HepG2 (cell line): ENCODE data around the gene TMCO4. TPM values are rescaled to one million over a fixed set of nuclear protein-coding genes. Genes with fewer than 3 reads are reported as not detected.

ENCODE experiments used
- ATAC-seq: fragments of 200-7000 bp; cut with Tn5 transposase; 3 replicates; pipeline ENCODE4 v1.9.1; 2020; ENCODE audit warnings: mild to moderate bottlenecking, moderate library complexity
- BruUV-seq: library from RNA; stranded (reverse); fragments of 400-500 nt; replicated peaks from 2 replicates; lab custom pipeline; 2021; lab: Mats Ljungman, UMichigan
- CTCF ChIA-PET: fragments of 300-600 bp; formaldehyde crosslinking; extraction: SDS; loops from one replicate; lab custom pipeline; 2021; ENCODE audit warnings: low total read pairs, inconsistent platforms, low intra/inter-chr PET ratio; lab: Yijun Ruan, JAX
- POLR2A ChIA-PET: fragments of 350-600 bp; sonication (Branson Sonifier 250); formaldehyde crosslinking; loops from one replicate; lab custom pipeline; 2020; ENCODE audit warnings: antibody characterized with exemption, inconsistent platforms; lab: Yijun Ruan, JAX
- DNase-seq: peaks from one replicate; pipeline ENCODE4 v3.0.0-alpha.2; 2015; ENCODE audit warnings: low spot score
- FAIRE-seq: peaks from 3 replicates; lab custom pipeline; 2011; peaks lifted over from hg19 to GRCh38; lab: Jason Lieb, UNC
- H2AFZ ChIP-seq: one replicate; pipeline ENCODE4 v1.6.1; 2011; ENCODE audit warnings: low read length, inconsistent platforms
- H3K27ac ChIP-seq: fragments of 300-600 bp; 3 replicates; pipeline ENCODE4 v1.8.0; 2011; ENCODE audit warnings: mixed run types, mild to moderate bottlenecking, mixed read lengths, low read length, inconsistent platforms; ENCODE audit not compliant: insufficient read depth; ENCODE audit errors: extremely low read length
- H3K27me3 ChIP-seq, 2 experiments: fragments of 200-600 bp in 1 of 2; 2 replicates in 1 of 2; 3 replicates in 1 of 2; pipeline versions ENCODE4 v1.6.0 to v1.8.0; 2011; ENCODE audit warnings: low read length in 2 of 2, mild to moderate bottlenecking in 2 of 2, moderate library complexity in 2 of 2, inconsistent platforms in 1 of 2; ENCODE audit not compliant: insufficient read depth in 2 of 2, control insufficient read depth in 1 of 2
- H3K36me3 ChIP-seq, 2 experiments: fragments of 200-600 bp in 1 of 2; replicated peaks in 1 of 2; 2 replicates in 1 of 2; 3 replicates in 1 of 2; pipeline versions ENCODE4 v1.5.1 to v1.8.0; 2011; ENCODE audit warnings: low read length in 2 of 2, inconsistent platforms in 1 of 2; ENCODE audit not compliant: insufficient read depth in 2 of 2, control insufficient read depth in 1 of 2
- H3K4me1 ChIP-seq: 2 replicates; pipeline ENCODE4 v1.5.1; 2012; ENCODE audit warnings: low read length, inconsistent platforms; ENCODE audit not compliant: insufficient read depth
- H3K4me2 ChIP-seq: 2 replicates; pipeline ENCODE4 v1.6.0; 2011; ENCODE audit warnings: low read depth, low read length, inconsistent platforms
- H3K4me3 ChIP-seq, 3 experiments: fragments of 200-600 bp in 1 of 3; sonication (generic), shearing (Covaris generic) in 1 of 3; replicated peaks in 1 of 3; 2 replicates each; pipeline ENCODE4 v1.5.1; 2011 to 2016; ENCODE audit warnings: low read length in 3 of 3, inconsistent platforms in 2 of 3, low read depth in 2 of 3, mild to moderate bottlenecking in 2 of 3, control low read depth in 1 of 3, mixed read lengths in 1 of 3; ENCODE audit not compliant: insufficient read depth in 1 of 3
- H3K79me2 ChIP-seq: one replicate; pipeline ENCODE4 v1.6.1; 2011; ENCODE audit warnings: low read length, inconsistent platforms; ENCODE audit not compliant: insufficient read depth
- H3K9ac ChIP-seq: 2 replicates; pipeline ENCODE4 v1.6.0; 2011; ENCODE audit warnings: mild to moderate bottlenecking, low read depth, low read length, inconsistent platforms; ENCODE audit not compliant: insufficient read depth
- H3K9me3 ChIP-seq: 2 replicates; pipeline ENCODE4 v1.5.1; 2012; ENCODE audit warnings: mild to moderate bottlenecking, low read length
- H4K20me1 ChIP-seq: 2 replicates; pipeline ENCODE4 v1.6.0; 2011; ENCODE audit warnings: inconsistent platforms, mild to moderate bottlenecking, low read length, moderate library complexity; ENCODE audit not compliant: insufficient read depth
- CREM ChIP-seq, 2 experiments: sonication (generic) in 1 of 2; formaldehyde crosslinking in 1 of 2; IDR thresholded peaks; 2 replicates each; pipeline versions ENCODE4 v1.4.0 to v1.6.1; 2016 to 2020; ENCODE audit warnings: antibody characterized with exemption in 1 of 2, mild to moderate bottlenecking in 1 of 2, missing genetic modification reagents in 1 of 2
- EZH2 ChIP-seq: conservative IDR thresholded peaks from 2 replicates; pipeline ENCODE4 v1.6.1; 2012; ENCODE audit warnings: mild to moderate bottlenecking, low read depth, low read length, moderate library complexity
- MIER3 ChIP-seq: IDR thresholded peaks from 2 replicates; pipeline ENCODE4 v1.6.1; 2016; ENCODE audit warnings: missing compliant biosample characterization, borderline replicate concordance
- MTF2 ChIP-seq: sonication (generic); formaldehyde crosslinking; IDR thresholded peaks from 2 replicates; pipeline ENCODE4 v1.5.0; 2020; ENCODE audit warnings: missing genetic modification reagents, borderline replicate concordance
- SP140L ChIP-seq: sonication (generic); formaldehyde crosslinking; IDR thresholded peaks from 2 replicates; pipeline ENCODE4 v1.4.0; 2020; ENCODE audit warnings: missing genetic modification reagents, borderline replicate concordance
- U2AF1 ChIP-seq: fragments of 200-400 bp; formaldehyde crosslinking; optimal IDR thresholded peaks from 2 replicates; pipeline ENCODE3; 2017; ENCODE audit warnings: mild to moderate bottlenecking, low read depth, low read length
- ZNF503 ChIP-seq: sonication (generic); formaldehyde crosslinking; IDR thresholded peaks from 2 replicates; pipeline ENCODE4 v1.4.0; 2020; ENCODE audit warnings: missing genetic modification reagents
- ZNF572 ChIP-seq: sonication (generic); formaldehyde crosslinking; IDR thresholded peaks from 2 replicates; pipeline ENCODE4 v1.5.1; 2020; ENCODE audit warnings: mild to moderate bottlenecking, missing genetic modification reagents
- ZNF883 ChIP-seq: sonication (generic); formaldehyde crosslinking; IDR thresholded peaks from 2 replicates; pipeline ENCODE4 v1.5.1; 2020; ENCODE audit warnings: mild to moderate bottlenecking, missing genetic modification reagents; ENCODE audit errors: not compliant biosample characterization
- WGBS: methylation state at CpG from one replicate; pipeline ENCODE4 v1.1.6; 2017; ENCODE audit warnings: low lambda C conversion rate; 5-methylcytosine and 5-hydroxymethylcytosine counted together
- in situ Hi-C: cut with HindIII; loops from 2 replicates; pipeline ENCODE4 v1.10.0; 2017; ENCODE audit warnings: low pct_unique_long_range_greater_than_20kb; ENCODE audit not compliant: extremely low pct_ligation_motif_present
- intact Hi-C: fragments of 100-400 bp; cut with micrococcal nuclease; formaldehyde crosslinking; loops from one replicate; pipeline ENCODE4 v1.10.0; 2022; ENCODE audit not compliant: unreplicated experiment
- polyA plus RNA-seq, 8 experiments: library from polyadenylated mRNA; depleted of rRNA in 3 of 8; stranded (reverse) in 7 of 8; unstranded in 1 of 8; fragments of >200 nt; fragmentation: Illumina TruSeq in 4 of 8; extraction: Trizol in 4 of 8; gene quantifications; 2 replicates each; pipeline versions ENCODE4 v1.2.1 to v1.2.3, GENCODE V29; 2011 to 2016; ENCODE audit warnings: low read depth in 4 of 8, missing spikeins in 1 of 8, mixed read lengths in 1 of 8; ENCODE audit not compliant: insufficient read depth in 1 of 8
- total RNA-seq, 5 experiments: library from RNA; depleted of rRNA; stranded (reverse); fragments of >200 nt; fragmentation: Illumina TruSeq; extraction: Trizol; gene quantifications; 2 replicates each; pipeline ENCODE4 v1.2.3, GENCODE V29; 2016; ENCODE audit warnings: low read depth in 1 of 5

The TMCO4 gene
- total and polyA plus RNA-seq, 2 of the 13 experiments (the other 11 are each of a cell fraction or from before 2014, with no cell fraction given): 2.1 to 4.1 TPM

- no peak overlapping the region for H3K9ac ChIP-seq
- CTCF ChIA-PET: no interaction called here
Measured at GRCh38 chr1:19764848-19765247, 34.9 kb downstream of the TMCO4 start.

More at GRCh38 chr1:19764848-19765247, 34.9 kb downstream of the TMCO4 start:
- Histone ChIP-seq H3K4me1 (peaks cover 3% of the 10 kb centered on the region), H3K36me3 (no peaks in the 10 kb centered on the region), H4K20me1 (no peaks in the 10 kb centered on the region), H3K9me3 (no peaks in the 10 kb centered on the region), H3K27me3 (no peaks in the 10 kb centered on the region; a peak in 1 of 5 replicates), H2AFZ (no peak overlapping the region), H3K4me3 (no peak overlapping the region), H3K79me2 (no peaks in the 10 kb centered on the region), H3K27ac (no peak overlapping the region), H3K4me2 (no peak overlapping the region)
- WGBS: 77% methylated on average over 5 of the region's 5 CpGs
- POLR2A ChIA-PET: no interaction called here
- BruUV-seq: no TSS peak
- intact Hi-C loops: no loop called here
- in situ Hi-C loops: loop anchor here (5.0 kb wide), 2 partner anchors 47 to 102 kb away; no protein-coding TSS in a partner anchor
- ATAC-seq: no peak
- no peak for DNase-seq
- no peak for FAIRE-seq
- no peak for TF ChIP-seq ZNF503
- TF ChIP-seq CREM (IDR thresholded peaks at IDR 0.05): no peak
- no peak for TF ChIP-seq CREM (CRISPR knock-in tag; IDR thresholded peaks at IDR 0.05)
- TF ChIP-seq U2AF1: no peak
- no peak for TF ChIP-seq ZNF572 (CRISPR knock-in tag)
- TF ChIP-seq MTF2 (CRISPR knock-in tag): no peak
- no peak for TF ChIP-seq MIER3 (CRISPR knock-in tag)
- TF ChIP-seq EZH2: no peak
- no peak for TF ChIP-seq ZNF883 (CRISPR knock-in tag)
- no peak for TF ChIP-seq SP140L (CRISPR knock-in tag)
